ENCODE results near the gene PFKFB4. TPM values are rescaled to one million over a fixed set of nuclear protein-coding genes. Genes with fewer than 3 reads are reported as not detected.

The PFKFB4 gene
- total and polyA plus RNA-seq, 2 of the 8 experiments (the other 6 are each of a cell fraction or from before 2014, with no cell fraction given) = 10.7 to 20.1 TPM

DNA sequence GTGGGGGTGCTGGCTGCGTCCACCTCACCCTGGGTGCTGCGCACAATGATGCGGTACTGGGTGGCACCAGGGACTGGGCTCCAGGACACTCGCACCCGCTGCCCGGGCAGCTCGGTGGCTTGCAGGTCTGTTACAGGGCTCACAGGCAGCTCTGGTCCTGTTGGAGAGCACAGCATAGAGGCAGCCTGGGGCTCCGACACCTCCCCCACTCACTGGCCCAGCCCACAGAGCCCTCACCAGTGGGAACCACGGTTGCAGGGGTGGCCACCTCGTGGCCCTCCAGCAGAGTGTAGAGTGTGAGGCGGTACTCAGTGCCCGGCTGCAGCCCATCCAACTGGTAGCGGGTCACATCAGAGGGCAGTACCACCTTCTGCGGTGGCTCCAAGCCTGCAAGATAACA lies 34.8 kb upstream of the PFKFB4 start:
- Histone ChIP-seq H3K4me2 (ENCODE audit: insufficient read depth in 1 of 2, low read depth in 2 of 2, low read length in 2 of 2) (no peak overlapping the region), H2BK15ac (ENCODE audit: low read length) (no peak overlapping the region), H3K27me3 (replicated peaks in 1 of 4; ENCODE audit: control insufficient read depth in 3 of 4, extremely low read depth in 1 of 4, insufficient read depth in 3 of 4, low read length in 3 of 4) (peaks cover 0 to 6% (median 0%) of the 10 kb centered on the region in 4 experiments; a peak in 4 of 7 replicates), H3K18ac (ENCODE audit: extremely low read depth, low read length) (no peak overlapping the region), H3K23me2 (ENCODE audit: low read depth, low read length) (peaks cover 1% of the 10 kb centered on the region; the same call in 1 of the 2 replicates), H3K23ac (ENCODE audit: insufficient read length) (no peak overlapping the region), H3K27ac (ENCODE audit: low read depth, low read length) (no peak overlapping the region), H2BK5ac (ENCODE audit: low read depth, low read length) (0 out of 2 replicates have a peak overlapping the region, but pooled peaks have one; percentile 52), H4K5ac (ENCODE audit: insufficient read length, low read depth, low read length) (no peak overlapping the region), H3K4me3 (ENCODE audit: extremely low read depth in 1 of 4, insufficient read depth in 2 of 4, low read depth in 3 of 4, low read length in 4 of 4) (no peak overlapping the region), H2BK12ac (ENCODE audit: low read depth, low read length) (no peak overlapping the region), H2AK5ac (ENCODE audit: low read depth, low read length) (no peak overlapping the region), H3K9ac (replicated peaks in 1 of 4; ENCODE audit: extremely low read depth in 1 of 4, low read depth in 3 of 4, low read length in 3 of 4) (no peak overlapping the region), H3K36me3 (ENCODE audit: control insufficient read depth in 2 of 4, insufficient read depth in 4 of 4, low read length in 3 of 4) (no peaks in the 10 kb centered on the region), H2AFZ (ENCODE audit: low read length) (no peak overlapping the region), H3K56ac (replicated peaks; ENCODE audit: insufficient read length, low read depth, low read length) (no peak overlapping the region), H3K4me1 (replicated peaks in 1 of 4; ENCODE audit: control insufficient read depth in 3 of 4, insufficient read depth in 4 of 4, low read length in 3 of 4) (peaks cover 3 to 23% (median 15%) of the 10 kb centered on the region in 4 experiments; a peak in 6 of 7 replicates), H4K20me1 (replicated peaks in 1 of 2; ENCODE audit: control insufficient read depth in 1 of 2, insufficient read depth in 2 of 2, low read length in 2 of 2) (peaks cover 0 to 6% of the 10 kb centered on the region in 2 experiments), H3K14ac (ENCODE audit: insufficient read length) (no peak overlapping the region), H3K9me3 (ENCODE audit: insufficient read depth in 2 of 2, low read depth in 1 of 2, low read length in 1 of 2) (no peaks in the 10 kb centered on the region), H2BK120ac (replicated peaks; ENCODE audit: low read depth, low read length) (no peak overlapping the region), H4K8ac (ENCODE audit: extremely low read depth, insufficient read depth, low read length) (0 out of 2 replicates have a peak overlapping the region, but pooled peaks have one; percentile 35), H2BK20ac (ENCODE audit: low read length) (no peak overlapping the region), H3K79me2 (ENCODE audit: control insufficient read depth in 1 of 2, insufficient read depth in 2 of 2, low read length in 2 of 2) (no peaks in the 10 kb centered on the region), H3K79me1 (ENCODE audit: low read depth, low read length) (no peaks in the 10 kb centered on the region), H3K4ac (replicated peaks; ENCODE audit: insufficient read length, low read depth, low read length) (no peak overlapping the region), H4K91ac (replicated peaks; ENCODE audit: insufficient read length, low read length) (no peak overlapping the region)
- ChIA-PET CTCF (ENCODE audit: partially characterized antibody) (interaction anchor here (1.2 to 1.5 kb wide), 2 partner anchors 10 to 33 kb away, joined by 3 to 4 read pairs; no protein-coding TSS in a partner anchor), POLR2A (ENCODE audit: partially characterized antibody) (interaction anchor here (0.6 to 1.2 kb wide), 2 partner anchors 12 to 499 kb away, joined by 3 read pairs; no protein-coding TSS in a partner anchor)
- TF ChIP-seq CHD2 (IDR thresholded peaks at IDR 0.05; ENCODE audit: low read length) (no peak), ZNF274 (IDR thresholded peaks at IDR 0.05; ENCODE audit: borderline replicate concordance, extremely low read depth, low read length) (no peak), CHD1 (IDR thresholded peaks at IDR 0.05; ENCODE audit: low read depth, low read length) (no peak), YY1 (IDR thresholded peaks at IDR 0.05; ENCODE audit: low read depth, low read length) (no peak), EZH2 (IDR thresholded peaks at IDR 0.05; ENCODE audit: low read depth, low read length, severe bottlenecking) (no peak), BRCA1 (IDR thresholded peaks at IDR 0.05; ENCODE audit: low read depth, low read length) (no peak), POLR2AphosphoS5 (IDR thresholded peaks at IDR 0.05; ENCODE audit: low read depth, low read length) (no peak), TBP (IDR thresholded peaks at IDR 0.05; ENCODE audit: low read depth, low read length) (no peak), KDM1A (IDR thresholded peaks at IDR 0.05; ENCODE audit: borderline replicate concordance, low read length) (no peak), RXRA (IDR thresholded peaks at IDR 0.05; ENCODE audit: insufficient read depth, low read depth, low read length) (no peak), KDM5A (IDR thresholded peaks at IDR 0.05; ENCODE audit: low read length) (no peak), POLR2A (IDR thresholded peaks at IDR 0.05; ENCODE audit: control extremely low read depth in 1 of 2, low read depth in 2 of 2, low read length in 2 of 2) (no peak), SRF (IDR thresholded peaks at IDR 0.05; ENCODE audit: low read depth, low read length) (no peak)
- 96% methylated on average over 12 of the region's 14 CpGs; no CpG with 5 or more reads in 1 of the 2 experiments for WGBS, 2 experiments (ENCODE audit: extremely low coverage in 1 of 2, insufficient coverage in 1 of 2, insufficient read length in 1 of 2, insufficient replicate concordance in 2 of 2, low coverage in 1 of 2, low lambda C conversion rate in 2 of 2, missing lambda C conversion rate in 1 of 2)
- DNase-seq (ENCODE audit: low read depth in 1 of 2, low spot score in 2 of 2) (no peak), FAIRE-seq (no peak)

All from H1 (cell line).